CD4-positive, alpha-beta T cell treated with Interleukin-15 for 1 hour (primary cell): ENCODE results near the gene SH3RF3.

Experiments
- DNase-seq: peaks from one replicate; pipeline ENCODE4 v3.0.0-alpha.2; 2020

The SH3RF3 gene

GRCh38 chr2:109290887-109291643, 162.1 kb downstream of the SH3RF3 start:
- no peak for DNase-seq

- no peak for DNase-seq
These were observed 163.4 kb downstream of the SH3RF3 start for GRCh38 chr2:109292386-109292785.

DNA sequence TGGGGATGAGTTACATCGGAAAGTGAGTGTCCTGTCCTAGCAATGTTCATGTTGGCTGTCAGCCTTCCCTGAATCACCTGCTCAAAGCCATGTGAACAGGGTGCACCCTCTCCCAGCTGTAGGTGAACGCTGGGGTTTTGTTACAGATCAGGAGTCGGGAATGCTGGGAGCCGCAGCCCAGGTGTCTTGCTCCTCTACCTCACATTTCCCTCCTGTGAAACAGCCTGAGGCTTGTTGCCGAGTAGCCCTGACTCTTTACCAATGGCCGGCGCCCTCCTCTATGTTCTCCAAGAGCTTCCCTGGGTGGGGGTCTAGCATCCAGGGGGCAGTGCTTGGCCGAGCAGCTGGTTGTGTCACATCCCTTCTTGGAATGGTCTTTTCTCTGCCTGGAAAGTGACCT, 164.7 kb downstream of the SH3RF3 start:
- DNase-seq = no peak

DNA sequence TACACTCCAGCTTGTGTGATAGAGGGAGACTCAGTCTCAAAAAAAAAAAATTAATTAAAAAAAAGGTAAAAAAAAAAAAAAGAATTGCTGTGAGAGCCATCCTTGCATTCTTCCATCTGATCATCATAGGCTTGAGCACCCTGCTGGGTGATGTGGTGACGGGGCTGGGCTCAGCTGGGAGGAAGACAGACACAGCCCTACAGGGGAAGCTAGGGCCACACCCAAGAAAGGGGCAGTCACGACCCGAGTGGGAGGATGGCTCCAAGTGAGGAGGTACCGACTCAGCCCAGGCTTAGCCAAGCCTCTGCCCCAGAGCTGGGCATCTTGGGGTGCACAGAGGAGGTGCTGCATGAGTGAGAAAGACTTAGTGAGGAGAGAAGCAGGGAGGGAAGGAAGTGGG, 165.5 kb downstream of the SH3RF3 start:
- no peak for DNase-seq

DNA sequence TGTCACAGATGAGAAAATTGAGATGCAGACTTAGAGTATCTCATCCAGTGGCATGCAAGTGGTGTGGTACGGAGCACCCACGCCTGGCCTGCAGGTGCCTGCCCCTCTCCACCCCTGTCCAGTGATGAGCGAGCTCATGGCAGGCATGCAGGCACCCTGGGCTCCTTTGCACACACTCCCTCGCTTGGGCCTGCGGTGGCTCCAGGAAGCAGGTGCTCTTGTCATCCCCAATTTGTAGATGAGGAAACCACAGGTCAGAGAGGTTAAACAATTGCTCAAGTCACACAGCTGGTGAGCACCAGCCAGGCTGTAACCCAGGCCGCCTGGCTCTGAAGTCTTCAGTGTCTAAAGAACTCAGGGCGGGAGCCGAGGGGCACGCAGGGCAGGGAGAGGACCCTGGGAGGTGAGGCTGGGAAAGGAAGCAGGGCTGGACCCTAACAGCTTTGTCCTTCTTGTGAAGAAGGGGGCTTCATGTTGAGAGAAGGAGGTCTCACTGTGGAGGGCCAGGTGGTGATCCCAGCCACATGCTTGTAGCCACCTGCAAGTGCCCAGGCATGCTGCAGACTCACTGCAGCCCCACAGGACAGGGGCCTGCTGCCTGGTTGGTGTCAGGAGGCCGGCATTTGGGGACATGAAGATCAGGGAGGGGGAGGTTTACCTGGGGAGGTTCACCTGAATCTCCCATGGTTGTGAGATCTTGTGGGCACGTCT, 166.2 kb downstream of the SH3RF3 start:
- no peak for DNase-seq

DNA sequence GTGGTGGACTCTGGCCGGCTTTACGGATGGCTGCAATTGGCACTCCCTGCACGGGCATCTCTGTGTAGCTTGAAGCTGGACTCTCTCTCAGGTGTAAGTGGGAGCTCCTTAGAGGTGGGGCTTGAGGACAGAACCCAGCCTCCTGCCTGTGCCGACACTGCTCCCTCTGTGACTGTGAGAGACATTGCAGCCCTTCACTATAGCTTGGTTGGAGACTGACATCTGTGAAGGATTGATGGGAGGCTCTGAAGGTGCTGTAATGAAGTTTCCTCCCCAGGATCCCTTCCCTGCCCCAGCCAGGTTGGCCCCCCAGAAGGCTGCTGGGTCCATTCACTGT, 166.7 kb downstream of the SH3RF3 start:
- no peak for DNase-seq

- no peak for DNase-seq
These were observed 168.8 kb downstream of the SH3RF3 start for GRCh38 chr2:109297566-109298490.

- no peak for DNase-seq
These were observed 169.8 kb downstream of the SH3RF3 start for GRCh38 chr2:109298851-109299250.

- no peak for DNase-seq
These were observed 170.5 kb downstream of the SH3RF3 start for GRCh38 chr2:109299536-109299935.

GRCh38 chr2:109300582-109300981, 171.6 kb downstream of the SH3RF3 start:
- DNase-seq = no peak

- DNase-seq = no peak
These were observed 172.7 kb downstream of the SH3RF3 start for GRCh38 chr2:109301746-109302145.

GRCh38 chr2:109302319-109302718, 173.3 kb downstream of the SH3RF3 start:
- DNase-seq = no peak

DNA sequence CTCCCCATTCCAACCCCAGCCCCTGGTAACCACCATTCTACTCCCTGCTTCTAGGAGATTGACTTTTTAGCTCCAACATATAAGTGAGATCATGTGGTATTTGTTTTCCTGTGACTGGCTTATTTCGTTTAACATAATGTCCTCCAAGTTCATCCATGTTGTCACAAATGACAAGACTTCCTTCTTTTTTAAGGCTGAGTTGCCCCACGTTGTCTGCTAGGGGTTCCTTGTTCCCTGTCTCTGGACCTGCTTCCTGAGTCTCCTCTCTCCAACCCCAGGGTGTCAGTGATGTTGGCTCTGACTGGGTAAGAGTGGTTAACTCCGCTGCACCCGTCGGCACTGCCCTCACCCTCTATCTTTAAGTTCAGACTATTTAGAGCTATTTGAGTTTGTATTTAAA, 175.2 kb downstream of the SH3RF3 start:
- DNase-seq = no peak

GRCh38 chr2:109304731-109305470, 175.9 kb downstream of the SH3RF3 start:
- DNase-seq = no peak

GRCh38 chr2:109305490-109306167, 176.6 kb downstream of the SH3RF3 start:
- no peak for DNase-seq

- DNase-seq = no peak
These were observed 177.2 kb downstream of the SH3RF3 start for GRCh38 chr2:109306190-109306589.

- no peak for DNase-seq
These were observed 182.8 kb downstream of the SH3RF3 start for GRCh38 chr2:109311771-109312170.

DNA sequence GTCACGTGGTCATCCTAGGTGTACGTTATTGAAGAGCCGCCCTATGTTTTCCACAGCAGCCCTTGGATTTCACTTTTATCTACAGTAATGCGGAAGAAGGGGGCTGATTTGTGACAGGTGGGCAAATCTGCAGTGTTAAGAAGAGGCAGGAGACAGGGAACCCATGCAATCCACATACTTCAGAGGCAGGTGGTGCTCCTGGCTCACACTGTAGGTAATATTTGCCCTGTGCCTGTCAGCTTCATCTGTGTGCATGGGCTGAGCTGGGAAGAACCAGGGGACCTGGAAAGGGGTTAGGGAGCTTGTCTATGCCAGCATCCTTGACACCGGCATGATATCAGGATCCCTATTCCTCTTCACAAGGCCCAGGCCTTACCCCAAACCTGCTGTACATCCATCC, 183.9 kb downstream of the SH3RF3 start:
- no peak for DNase-seq

GRCh38 chr2:109313343-109313742, 184.3 kb downstream of the SH3RF3 start:
- no peak for DNase-seq

DNA sequence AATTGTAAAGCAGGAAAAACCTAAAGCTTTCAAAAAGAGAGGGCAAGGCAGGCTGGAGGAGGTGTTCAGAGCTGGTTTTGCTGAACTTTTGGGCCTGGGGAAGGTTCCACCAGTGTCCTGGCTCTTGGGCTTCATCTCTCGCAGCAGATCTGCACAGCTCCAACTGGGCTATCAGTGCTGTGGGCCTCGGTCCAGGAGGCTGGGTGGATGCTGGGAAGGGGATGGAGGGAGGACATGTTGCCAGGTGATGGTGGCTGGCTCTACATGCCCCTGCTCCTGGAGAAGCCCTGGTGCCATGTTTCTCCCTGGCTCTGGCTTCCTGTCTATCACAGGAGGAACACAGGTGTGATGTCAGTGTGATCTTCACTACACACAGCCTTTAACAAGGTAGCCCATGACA, 187.1 kb downstream of the SH3RF3 start:
- DNase-seq = no peak

GRCh38 chr2:109317471-109318095, 188.6 kb downstream of the SH3RF3 start:
- no peak for DNase-seq
